HG03095 (cell line): ENCODE data around the gene TEDC1.

Source experiments
- ATAC-seq: cut with Tn5 transposase; IDR thresholded peaks from one replicate; pipeline ENCODE4 v1.9.1; 2021; ENCODE audit warnings: moderate library complexity; ENCODE audit not compliant: unreplicated experiment

The TEDC1 gene

DNA sequence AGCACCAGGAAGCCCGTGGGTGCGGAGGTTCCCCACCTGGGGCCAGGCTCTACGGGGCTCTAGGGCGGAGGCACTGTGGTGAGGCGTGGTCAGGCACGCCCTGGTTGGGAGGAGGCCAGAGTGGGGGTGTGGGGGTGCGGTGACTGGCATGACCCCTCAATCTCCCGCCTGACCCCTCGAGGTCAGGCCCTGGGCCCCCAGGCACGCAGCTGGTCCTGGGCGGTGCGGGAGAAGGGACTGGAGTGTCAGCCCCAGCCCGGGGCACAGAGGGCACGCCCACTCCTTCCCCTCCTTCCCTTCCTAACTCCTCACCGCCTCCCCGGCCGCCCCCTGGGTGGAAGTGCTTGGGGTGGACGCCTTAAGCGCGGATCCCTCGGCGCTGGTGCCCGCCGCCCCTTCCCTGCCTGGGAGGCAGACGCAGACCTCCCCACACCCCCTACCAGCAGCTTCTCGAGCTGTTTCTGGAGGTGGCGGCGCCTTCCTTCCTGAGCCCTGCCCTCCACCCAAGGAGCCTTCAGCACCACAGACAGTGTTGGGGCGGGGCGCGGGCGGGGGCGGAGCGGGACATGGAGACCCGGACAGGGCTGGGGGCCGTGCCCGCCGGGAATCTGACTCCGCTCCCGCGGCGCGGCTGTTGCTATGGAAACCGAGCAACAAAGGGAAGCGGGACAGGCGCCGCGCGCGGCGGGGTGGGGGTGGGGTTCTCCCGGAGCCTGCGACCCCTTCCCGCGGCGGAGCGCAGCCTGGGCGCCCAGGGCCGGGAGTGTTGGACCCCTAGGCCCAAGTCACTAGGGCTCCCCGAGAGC lies 17.2 kb upstream of the TEDC1 start:
- no peak for ATAC-seq

- no peak for ATAC-seq
These were observed 16.4 kb upstream of the TEDC1 start, which contains the start of gene CRIP2 for GRCh38 chr14:105474483-105475268. TSS of gene CRIP2 (plus strand) at chr14:105474821. CDS start at chr14:105474863, 42 bp downstream.

DNA sequence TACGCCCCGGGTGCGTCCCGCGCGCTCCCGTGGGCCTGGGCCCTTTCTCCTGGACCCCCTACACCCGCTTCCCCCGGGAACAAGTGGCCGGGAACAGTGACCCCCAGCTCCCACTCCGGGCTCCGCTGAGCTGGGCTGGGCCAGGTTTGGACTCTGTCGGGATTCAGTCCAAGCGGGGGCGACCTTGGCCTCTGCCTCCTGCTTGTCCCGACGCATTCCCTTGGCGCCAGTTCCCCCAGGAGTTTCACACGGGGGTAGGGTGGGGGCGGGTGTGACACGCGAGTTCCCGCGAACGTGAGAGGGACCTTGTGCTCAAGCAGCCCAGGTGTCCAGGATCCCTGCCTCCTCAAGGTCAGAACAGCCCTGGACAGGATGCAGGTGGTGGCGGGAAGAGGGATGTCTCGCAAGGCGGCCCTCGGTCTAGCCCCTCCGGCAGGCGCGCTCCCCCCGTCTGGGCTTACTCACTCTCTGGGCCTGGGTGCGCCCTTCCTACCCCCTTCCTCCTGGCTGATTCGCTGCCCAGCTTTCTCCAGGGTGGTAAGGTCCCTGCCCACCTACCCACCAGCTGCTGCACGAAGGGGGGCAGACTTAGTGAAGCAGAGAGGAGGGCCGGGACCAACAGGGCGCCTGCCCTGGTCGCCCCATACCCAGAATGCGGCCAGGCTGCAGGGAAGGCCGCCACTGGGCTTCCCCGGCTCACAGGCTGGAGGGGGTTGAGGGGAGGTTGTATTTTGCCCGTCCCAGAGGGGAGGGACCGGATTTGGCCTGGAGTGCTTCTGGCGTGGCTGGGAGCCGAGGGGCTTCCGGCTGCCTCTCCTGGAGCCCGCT lies 15.6 kb upstream of the TEDC1 start:
- ATAC-seq: no peak

GRCh38 chr14:105476097-105476830 lies 14.8 kb upstream of the TEDC1 start:
- no peak for ATAC-seq

GRCh38 chr14:105476831-105477659 lies 14.0 kb upstream of the TEDC1 start:
- no peak for ATAC-seq

- ATAC-seq: no peak
These were observed 13.2 kb upstream of the TEDC1 start for GRCh38 chr14:105477660-105478397.

GRCh38 chr14:105478398-105479251 lies 12.4 kb upstream of the TEDC1 start:
- ATAC-seq: no peak

DNA sequence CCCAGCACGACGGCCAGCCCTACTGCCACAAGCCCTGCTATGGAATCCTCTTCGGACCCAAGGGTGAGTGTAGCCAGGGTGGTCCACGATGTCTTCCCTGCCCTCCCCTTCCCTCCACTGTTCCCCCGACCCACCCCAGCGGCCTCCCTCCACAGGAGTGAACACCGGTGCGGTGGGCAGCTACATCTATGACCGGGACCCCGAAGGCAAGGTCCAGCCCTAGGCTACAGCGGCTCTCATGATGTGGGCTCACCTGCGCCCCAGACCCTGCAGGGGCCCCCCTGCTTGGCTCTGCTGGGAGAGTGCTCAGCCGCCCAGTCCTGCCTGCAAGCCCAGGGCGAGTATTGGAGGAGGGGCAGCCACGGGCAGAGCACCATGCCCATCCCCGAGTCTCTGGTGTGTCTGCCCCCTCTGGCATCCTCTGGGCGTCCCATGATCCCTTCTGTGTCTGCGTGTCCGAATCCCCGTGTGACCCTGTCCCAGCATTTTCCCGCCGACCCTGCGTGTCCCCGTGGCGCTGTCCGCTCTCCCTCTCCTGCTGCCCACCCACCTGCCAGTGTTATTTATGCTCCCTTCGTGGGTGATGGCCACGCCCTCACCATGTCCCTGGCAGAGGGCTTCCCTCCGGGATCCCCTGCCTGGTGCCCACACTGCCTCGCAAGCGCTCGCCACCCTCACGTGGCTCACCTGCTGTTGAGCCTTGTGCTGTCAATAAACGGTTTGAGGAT lies 11.5 kb upstream of the TEDC1 start:
- no peak for ATAC-seq

DNA sequence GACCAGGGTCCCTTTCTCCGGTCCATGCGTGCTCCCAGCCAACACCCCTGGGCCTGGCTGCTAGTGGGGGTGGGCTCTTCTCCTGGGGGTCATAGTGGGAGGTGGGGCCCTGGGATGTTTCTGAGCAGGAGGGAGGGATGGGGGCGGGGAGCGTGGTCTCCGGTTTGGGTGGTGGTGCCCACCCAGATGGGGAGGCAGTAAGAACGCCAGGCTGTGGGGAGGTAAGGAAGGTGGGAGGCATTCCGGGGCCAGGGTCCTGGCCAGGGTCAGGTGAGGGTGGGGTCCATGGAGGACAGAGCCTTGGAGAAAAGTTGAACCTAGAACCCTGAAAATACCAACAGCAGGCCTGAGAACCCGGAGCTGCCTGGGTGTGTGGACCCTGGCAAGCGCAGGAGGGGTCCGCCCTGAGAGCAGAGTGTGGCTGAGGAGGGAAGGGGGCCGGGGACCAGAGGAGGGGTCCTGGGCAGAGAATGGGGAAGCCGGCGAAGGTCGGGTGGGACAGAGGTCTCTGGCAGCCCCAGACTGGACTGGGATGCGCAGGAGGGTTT lies 10.8 kb upstream of the TEDC1 start:
- ATAC-seq: no peak

- peak; percentile 46 for ATAC-seq
These were observed 9.9 kb upstream of the TEDC1 start for GRCh38 chr14:105480807-105481801.

- ATAC-seq: peak; percentile 41
These were observed 9.1 kb upstream of the TEDC1 start for GRCh38 chr14:105481886-105482457.

- no peak for ATAC-seq
These were observed 8.4 kb upstream of the TEDC1 start for GRCh38 chr14:105482486-105483110.

DNA sequence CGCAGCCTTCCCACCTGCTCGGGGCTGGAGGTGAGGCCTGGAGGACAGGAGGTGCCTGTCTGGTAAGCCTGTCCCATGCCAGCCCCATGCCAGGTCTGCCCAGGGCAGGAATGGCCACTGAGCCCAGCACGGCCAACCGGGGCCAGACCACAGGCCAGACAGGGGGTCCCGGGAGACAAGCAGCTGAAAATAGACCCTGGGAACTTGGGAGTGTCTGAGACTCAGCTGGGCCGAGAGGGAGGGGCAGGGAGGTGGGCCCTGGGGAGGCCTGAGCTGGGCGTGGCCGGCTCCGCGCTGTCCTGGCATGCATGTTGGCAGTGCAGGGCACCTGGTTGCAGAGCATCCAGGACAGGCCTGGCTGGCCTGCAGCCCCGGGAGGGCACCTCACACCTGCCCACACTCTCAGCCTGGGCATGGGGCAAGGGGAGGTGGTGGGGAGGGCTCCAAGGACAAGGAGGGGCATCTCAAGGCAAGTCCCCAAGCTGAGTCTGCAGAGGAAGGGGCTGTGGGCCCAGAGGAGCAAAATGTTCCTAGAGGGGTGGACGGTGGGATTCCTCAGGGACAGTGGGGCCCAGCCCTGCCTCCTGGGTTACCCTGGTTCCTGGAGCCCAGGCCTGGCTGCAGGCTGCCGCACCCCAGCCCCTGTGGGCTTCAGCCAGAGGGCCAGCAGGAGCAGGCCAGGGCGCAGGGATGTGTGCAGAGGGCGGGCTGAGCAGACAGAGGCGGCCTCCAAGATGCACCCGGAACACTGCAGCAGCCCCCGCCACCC lies 7.6 kb upstream of the TEDC1 start:
- ATAC-seq: no peak
